GM19043 (cell line): ENCODE results near the gene GFY.

Source experiments
- ATAC-seq: cut with Tn5 transposase; IDR thresholded peaks from one replicate; pipeline ENCODE4 v1.9.1; 2021; ENCODE audit warnings: low read depth; ENCODE audit not compliant: unreplicated experiment

Gene GFY

GRCh38 chr19:49407482-49408015 lies 17.6 kb upstream of the GFY start:
- ATAC-seq, result no peak

GRCh38 chr19:49408816-49409440 lies 16.3 kb upstream of the GFY start:
- ATAC-seq, result no peak

GRCh38 chr19:49409441-49410029 lies 15.7 kb upstream of the GFY start:
- ATAC-seq, result no peak

- no peak for ATAC-seq
Measured at GRCh38 chr19:49411681-49412326, 13.4 kb upstream of the GFY start.

GRCh38 chr19:49413348-49413747 lies 11.8 kb upstream of the GFY start:
- no peak for ATAC-seq

GRCh38 chr19:49414256-49414655 lies 10.9 kb upstream of the GFY start:
- ATAC-seq, result no peak

GRCh38 chr19:49415102-49415809 lies 9.9 kb upstream of the GFY start:
- ATAC-seq, result no peak

- ATAC-seq, result no peak
Measured at GRCh38 chr19:49415810-49416200, 9.4 kb upstream of the GFY start.

GRCh38 chr19:49417088-49417487 lies 8.1 kb upstream of the GFY start:
- no peak for ATAC-seq

- ATAC-seq, result no peak
Measured at GRCh38 chr19:49418511-49418910, 6.7 kb upstream of the GFY start.

GRCh38 chr19:49419173-49419572 lies 6.0 kb upstream of the GFY start:
- ATAC-seq, result no peak

GRCh38 chr19:49420227-49420626 lies 5.0 kb upstream of the GFY start:
- no peak for ATAC-seq

GRCh38 chr19:49421039-49421877 lies 3.9 kb upstream of the GFY start:
- no peak for ATAC-seq

- ATAC-seq, result no peak
Measured at GRCh38 chr19:49421878-49422202, 3.3 kb upstream of the GFY start.

- no peak for ATAC-seq
Measured at GRCh38 chr19:49422407-49423070, 2.6 kb upstream of the GFY start.

- no peak for ATAC-seq
Measured at GRCh38 chr19:49423071-49423984, 1.9 kb upstream of the GFY start, which contains the start of gene PTH2. Gene PTH2 (minus strand): TSS chr19:49423441. CDS start chr19:49423339, 102 bp downstream.

GRCh38 chr19:49423985-49424303 lies 1.2 kb upstream of the GFY start:
- ATAC-seq, result no peak

- ATAC-seq, result no peak
Measured at GRCh38 chr19:49425922-49426592, 869 bp downstream of the GFY start.

GRCh38 chr19:49427339-49427738 lies 2.2 kb downstream of the GFY start:
- no peak for ATAC-seq
